HEK293 (cell line): Measurements from ENCODE around the gene SAMD1.

Experiments
- ZNF280C ChIP-seq: fragments of 450-650 bp; formaldehyde crosslinking; IDR thresholded peaks from 2 replicates; pipeline ENCODE4 v1.5.1; 2016; ENCODE audit warnings: missing biosample characterization, missing genetic modification characterization
- ZNF548 ChIP-seq: fragments of 450-650 bp; formaldehyde crosslinking; IDR thresholded peaks from 2 replicates; pipeline ENCODE4 v1.5.1; 2016; ENCODE audit warnings: missing biosample characterization, missing genetic modification characterization

GRCh38 chr19:14062558-14062855 is 28.0 kb downstream of the SAMD1 start:
- TF ChIP-seq ZNF548 (tag by site-specific recombination) (no peak), ZNF280C (tag by site-specific recombination) (no peak)
